COLO829 (cell line): ENCODE data around the gene MPST.

Experiments used
- DNase-seq: peaks from one replicate; pipeline ENCODE4 v3.0.0; 2012; ENCODE audit warnings: low spot score

Gene MPST

DNA sequence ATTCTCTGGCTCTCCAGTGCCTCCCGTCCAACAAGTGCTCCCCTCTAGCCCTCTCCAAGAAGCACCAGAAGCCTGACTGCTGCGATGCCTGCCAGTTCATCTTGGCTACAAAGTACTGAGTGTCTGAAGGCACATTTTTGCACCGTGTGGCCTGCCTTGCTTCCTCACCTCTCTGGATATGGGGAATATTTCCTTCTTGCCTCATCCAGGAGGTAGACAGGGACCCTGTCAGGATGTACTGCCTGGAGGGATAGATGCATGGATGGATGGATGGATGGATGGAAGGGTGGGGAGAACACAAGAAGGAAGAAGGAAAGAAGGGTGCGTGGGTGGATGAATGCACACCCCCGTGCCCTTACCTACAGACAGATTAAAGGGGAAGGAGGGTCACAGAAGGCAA lies 59.6 kb downstream of the MPST start:
- DNase-seq: no peak
